SK-N-SH (cell line): Measurements from ENCODE around the gene ERGIC1. TPM values are rescaled to one million over a fixed set of nuclear protein-coding genes. Genes with fewer than 3 reads are reported as not detected.

ENCODE experiments used
- CTCF ChIA-PET: fragments of 300-600, 350-600 bp; formaldehyde crosslinking; extraction: SDS; loops from one replicate; lab custom pipeline; 2021; lab: Yijun Ruan, JAX
- POLR2A ChIA-PET: fragments of 350-600 bp; sonication (Branson Sonifier 250); formaldehyde crosslinking; extraction: SDS; loops from one replicate; lab custom pipeline; 2020; ENCODE audit warnings: antibody characterized with exemption, inconsistent platforms; lab: Yijun Ruan, JAX
- DNase-seq: peaks from one replicate; pipeline ENCODE4 v3.0.0; 2012
- H2AFZ ChIP-seq: fragments of 200-600 bp; sonication (generic); 2 replicates; pipeline ENCODE4 v1.8.1; 2016; ENCODE audit warnings: antibody characterized with exemption, mild to moderate bottlenecking, low read depth
- H3F3A ChIP-seq: fragments of 200-600 bp; sonication (generic); replicated peaks from 2 replicates; pipeline ENCODE3; 2016; ENCODE audit warnings: antibody characterized with exemption, mild to moderate bottlenecking; ENCODE audit not compliant: insufficient read depth
- H3K27ac ChIP-seq, 2 experiments: fragments of 200-500 bp in 1 of 2; fragments of 200-600 bp in 1 of 2; sonication (Bioruptor generic) in 1 of 2; sonication (generic), shearing (Covaris generic) in 1 of 2; 2 replicates each; pipeline versions ENCODE4 v1.5.1 to v1.6.1; 2014 to 2016; ENCODE audit warnings: low read depth in 2 of 2, inconsistent platforms in 1 of 2, low read length in 1 of 2, mild to moderate bottlenecking in 1 of 2, mixed read lengths in 1 of 2
- H3K27me3 ChIP-seq: fragments of 200-600 bp; sonication (generic), shearing (Covaris generic); 2 replicates; pipeline ENCODE4 v1.6.1; 2016; ENCODE audit warnings: mixed run types; ENCODE audit not compliant: insufficient read depth
- H3K36me3 ChIP-seq, 2 experiments: fragments of 200-500 bp in 1 of 2; fragments of 200-600 bp in 1 of 2; sonication (Bioruptor generic) in 1 of 2; sonication (generic) in 1 of 2; replicated peaks in 1 of 2; 2 replicates each; pipeline versions ENCODE3 to v1.5.1; 2014 to 2016; ENCODE audit warnings: low read length in 1 of 2, mild to moderate bottlenecking in 1 of 2; ENCODE audit not compliant: insufficient read depth in 2 of 2, control insufficient read depth in 1 of 2
- H3K4me1 ChIP-seq, 2 experiments: fragments of 200-500 bp in 1 of 2; fragments of 200-600 bp in 1 of 2; sonication (Bioruptor generic) in 1 of 2; sonication (generic), shearing (Covaris generic) in 1 of 2; 2 replicates each; pipeline versions ENCODE4 v1.5.1 to v1.6.1; 2014 to 2016; ENCODE audit warnings: low read depth in 1 of 2, low read length in 1 of 2, mixed run types in 1 of 2; ENCODE audit not compliant: insufficient read depth in 2 of 2, control insufficient read depth in 1 of 2
- H3K4me2 ChIP-seq: fragments of 200-600 bp; sonication (generic), shearing (Covaris generic); 2 replicates; pipeline ENCODE4 v1.6.1; 2017; ENCODE audit warnings: mixed run types
- H3K4me3 ChIP-seq, 2 experiments: fragments of 200-500 bp in 1 of 2; fragments of 200-600 bp in 1 of 2; sonication (Bioruptor generic) in 1 of 2; sonication (generic), shearing (Covaris generic) in 1 of 2; 2 replicates each; pipeline versions ENCODE4 v1.5.1 to v1.8.1; 2014 to 2016; ENCODE audit warnings: low read depth in 2 of 2, inconsistent platforms in 1 of 2, low read length in 1 of 2, mild to moderate bottlenecking in 1 of 2, mixed read lengths in 1 of 2, moderate library complexity in 1 of 2
- H3K79me2 ChIP-seq: fragments of 200-600 bp; sonication (generic); 2 replicates; pipeline ENCODE4 v1.8.1; 2017; ENCODE audit warnings: mild to moderate bottlenecking; ENCODE audit not compliant: insufficient read depth
- H3K9ac ChIP-seq: fragments of 200-600 bp; sonication (generic); 2 replicates; pipeline ENCODE4 v1.6.1; 2017; ENCODE audit warnings: mixed run types
- H3K9me2 ChIP-seq: fragments of 200-600 bp; sonication (generic); 2 replicates; pipeline ENCODE4 v1.6.1; 2017; ENCODE audit warnings: mixed run types
- H3K9me3 ChIP-seq: fragments of 200-600 bp; sonication (generic); 2 replicates; pipeline ENCODE4 v1.6.1; 2017; ENCODE audit warnings: mixed run types, mild to moderate bottlenecking, moderate library complexity
- H4K20me1 ChIP-seq: fragments of 200-600 bp; sonication (generic); 2 replicates; pipeline ENCODE4 v1.6.1; 2017; ENCODE audit warnings: mild to moderate bottlenecking, mixed run types; ENCODE audit not compliant: insufficient read depth
- CHD2 ChIP-seq: fragments of 150-350 bp; IDR thresholded peaks from 2 replicates; pipeline ENCODE4 v1.6.1; 2018; ENCODE audit warnings: low read length; ENCODE audit not compliant: partially characterized antibody
- EP300 ChIP-seq, 2 experiments: IDR thresholded peaks; 2 replicates each; pipeline versions ENCODE4 v1.4.0 to v1.6.1; 2012; ENCODE audit warnings: borderline replicate concordance in 1 of 2, low read depth in 1 of 2, low read length in 1 of 2
- EZH2phosphoT487 ChIP-seq: fragments of 200-600 bp; sonication (generic); IDR thresholded peaks from 2 replicates; pipeline ENCODE4 v1.6.1; 2017; ENCODE audit warnings: low read depth, mixed run types, mild to moderate bottlenecking, antibody characterized with exemption, moderate library complexity, borderline replicate concordance
- FOXJ3 ChIP-seq: sonication (generic); formaldehyde crosslinking; IDR thresholded peaks from 2 replicates; pipeline ENCODE4 v1.5.1; 2020; ENCODE audit warnings: mild to moderate bottlenecking, missing genetic modification reagents
- FOXM1 ChIP-seq: IDR thresholded peaks from 2 replicates; pipeline ENCODE4 v1.4.0; 2012; ENCODE audit warnings: low read depth, mild to moderate bottlenecking
- GABPA ChIP-seq: IDR thresholded peaks from 2 replicates; pipeline ENCODE4 v1.4.0; 2012; ENCODE audit warnings: low read depth, mild to moderate bottlenecking
- JUND ChIP-seq: IDR thresholded peaks from 2 replicates; pipeline ENCODE4 v1.4.0; 2012
- NFIC ChIP-seq: IDR thresholded peaks from 2 replicates; pipeline ENCODE4 v1.4.0; 2012; ENCODE audit warnings: borderline replicate concordance
- NRF1 ChIP-seq: IDR thresholded peaks from 2 replicates; pipeline ENCODE4 v1.6.1; 2012; ENCODE audit warnings: low read depth, mild to moderate bottlenecking, low read length
- POLR2AphosphoS5 ChIP-seq: IDR thresholded peaks from 2 replicates; pipeline ENCODE4 v1.6.1; 2012; ENCODE audit warnings: low read depth, low read length
- RCOR1 ChIP-seq: fragments of 150-350 bp; IDR thresholded peaks from 2 replicates; pipeline ENCODE4 v1.6.1; 2017; ENCODE audit warnings: antibody characterized with exemption, low read length
- RXRA ChIP-seq: IDR thresholded peaks from 2 replicates; pipeline ENCODE4 v1.4.0; 2012; ENCODE audit warnings: low read depth, mild to moderate bottlenecking, borderline replicate concordance
- SIN3A ChIP-seq: IDR thresholded peaks from 2 replicates; pipeline ENCODE4 v1.6.1; 2012; ENCODE audit warnings: low read depth, mild to moderate bottlenecking, low read length, moderate library complexity, borderline replicate concordance
- SMC3 ChIP-seq: IDR thresholded peaks from 2 replicates; pipeline ENCODE4 v1.6.1; 2012; ENCODE audit warnings: low read depth, low read length, improper control_type of control experiment
- TAF1 ChIP-seq: IDR thresholded peaks from 2 replicates; pipeline ENCODE4 v1.6.1; 2012; ENCODE audit warnings: low read depth, mild to moderate bottlenecking, low read length, moderate library complexity, borderline replicate concordance
- TCF12 ChIP-seq: IDR thresholded peaks from 2 replicates; pipeline ENCODE4 v1.4.0; 2012
- TEAD4 ChIP-seq: IDR thresholded peaks from 2 replicates; pipeline ENCODE4 v1.4.0; 2012; ENCODE audit warnings: mild to moderate bottlenecking, borderline replicate concordance; ENCODE audit not compliant: insufficient read depth
- YY1 ChIP-seq: IDR thresholded peaks from 2 replicates; pipeline ENCODE4 v1.4.0; 2012; ENCODE audit warnings: low read depth, mild to moderate bottlenecking
- WGBS: methylation state at CpG from one replicate; pipeline ENCODE4 v1.1.6; 2017; ENCODE audit warnings: low lambda C conversion rate; 5-methylcytosine and 5-hydroxymethylcytosine counted together
- polyA plus RNA-seq, 3 experiments: library from polyadenylated mRNA; depleted of rRNA; stranded (reverse); fragments of >200 nt; gene quantifications; 2 replicates each; pipeline ENCODE4 v1.2.3, GENCODE V29; 2012
- TF ChIP-seq, protein P1 (sequence below): IDR thresholded peaks from 2 replicates; pipeline ENCODE4 v1.4.0; 2012; ENCODE audit warnings: low read depth
- TF ChIP-seq, protein P2 (sequence below): fragments of 150-350 bp; IDR thresholded peaks from 2 replicates; pipeline ENCODE4 v1.6.1; 2017; ENCODE audit warnings: antibody characterized with exemption, low read length, low read depth, borderline replicate concordance
- TF ChIP-seq, protein P3 (sequence below): IDR thresholded peaks from 2 replicates; pipeline ENCODE4; 2012
- TF ChIP-seq, protein P4 (sequence below): fragments of 150-350 bp; IDR thresholded peaks from 2 replicates; pipeline ENCODE4 v1.6.1; 2016; ENCODE audit warnings: mild to moderate bottlenecking, low read depth, low read length
- TF ChIP-seq, protein P5 (sequence below): IDR thresholded peaks from 2 replicates; pipeline ENCODE4 v1.4.0; 2012; ENCODE audit warnings: low read depth, borderline replicate concordance
- TF ChIP-seq, protein P6 (sequence below): IDR thresholded peaks from 2 replicates; pipeline ENCODE4 v1.6.1; 2012; ENCODE audit warnings: mild to moderate bottlenecking, low read depth, low read length, moderate library complexity

Gene ERGIC1
- polyA plus RNA-seq, 1 of the 3 experiments (the other 2 are of a cell fraction) = 101 TPM

DNA sequence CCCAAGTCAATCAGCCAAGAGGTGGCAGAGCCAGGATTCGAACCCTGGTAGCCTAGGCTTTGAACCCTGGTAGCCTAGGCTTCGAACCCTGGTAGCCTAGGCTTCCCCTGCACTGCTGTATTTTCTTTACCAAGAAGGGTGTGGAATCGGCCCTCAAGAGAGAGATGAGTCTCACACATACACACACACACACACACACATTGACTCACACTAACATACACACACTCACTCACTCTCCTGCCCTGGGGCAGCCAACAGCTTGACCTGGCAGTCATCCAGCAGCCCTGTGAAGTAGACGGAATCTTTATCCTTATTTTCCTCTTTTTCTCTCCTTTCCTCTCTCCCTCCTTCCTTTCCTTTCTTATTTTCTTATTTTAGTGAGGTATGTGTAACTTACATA lies 69.7 kb downstream of the ERGIC1 start:
- H2AFZ ChIP-seq = no peak overlapping the region
- peaks cover 0 to 9% of the 10 kb centered on the region in 2 experiments for H3K36me3 ChIP-seq
- no peaks in the 10 kb centered on the region for H3K9me3 ChIP-seq
- no peaks in the 10 kb centered on the region for H3K9me2 ChIP-seq
- no peaks in the 10 kb centered on the region for H3K27me3 ChIP-seq
- ChIA-PET CTCF (interaction anchor here (0.8 to 4.4 kb wide), 3 partner anchors 187 to 197 kb away, joined by 3 to 23 read pairs (median 4); no protein-coding TSS in a partner anchor), POLR2A (no interaction called here)
- peak; percentile 39 for DNase-seq
- no peak overlapping the region for H3K4me3 ChIP-seq
- 39% methylated on average over 4 of the region's 4 CpGs for WGBS
- peaks cover 30% of the 10 kb centered on the region for H3F3A ChIP-seq
- H3K79me2 ChIP-seq = peaks cover 22% of the 10 kb centered on the region; the same call in 1 of the 2 replicates
- peak overlapping the region; percentile 49 for H3K9ac ChIP-seq
- peak overlapping the region; percentile 76 to 100; a peak in 3 of 4 replicates for H3K27ac ChIP-seq
- peaks cover 30 to 59% of the 10 kb centered on the region in 2 experiments for H3K4me1 ChIP-seq
- H3K4me2 ChIP-seq = peak overlapping the region; percentile 37
- no peaks in the 10 kb centered on the region for H4K20me1 ChIP-seq
- TF ChIP-seq SMC3 = no peak
- peak; percentile 73; the same call in 1 of the 2 replicates for TF ChIP-seq SIN3A
- TF ChIP-seq, protein P1, sequence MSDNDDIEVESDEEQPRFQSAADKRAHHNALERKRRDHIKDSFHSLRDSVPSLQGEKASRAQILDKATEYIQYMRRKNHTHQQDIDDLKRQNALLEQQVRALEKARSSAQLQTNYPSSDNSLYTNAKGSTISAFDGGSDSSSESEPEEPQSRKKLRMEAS = 0 out of 2 replicates have a peak, but pooled peaks have one; percentile 38
- TF ChIP-seq, protein P2, sequence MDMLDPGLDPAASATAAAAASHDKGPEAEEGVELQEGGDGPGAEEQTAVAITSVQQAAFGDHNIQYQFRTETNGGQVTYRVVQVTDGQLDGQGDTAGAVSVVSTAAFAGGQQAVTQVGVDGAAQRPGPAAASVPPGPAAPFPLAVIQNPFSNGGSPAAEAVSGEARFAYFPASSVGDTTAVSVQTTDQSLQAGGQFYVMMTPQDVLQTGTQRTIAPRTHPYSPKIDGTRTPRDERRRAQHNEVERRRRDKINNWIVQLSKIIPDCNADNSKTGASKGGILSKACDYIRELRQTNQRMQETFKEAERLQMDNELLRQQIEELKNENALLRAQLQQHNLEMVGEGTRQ = no peak
- TF ChIP-seq EZH2phosphoT487 = no peak
- TF ChIP-seq JUND = peak; percentile 45
- TF ChIP-seq, protein P3, sequence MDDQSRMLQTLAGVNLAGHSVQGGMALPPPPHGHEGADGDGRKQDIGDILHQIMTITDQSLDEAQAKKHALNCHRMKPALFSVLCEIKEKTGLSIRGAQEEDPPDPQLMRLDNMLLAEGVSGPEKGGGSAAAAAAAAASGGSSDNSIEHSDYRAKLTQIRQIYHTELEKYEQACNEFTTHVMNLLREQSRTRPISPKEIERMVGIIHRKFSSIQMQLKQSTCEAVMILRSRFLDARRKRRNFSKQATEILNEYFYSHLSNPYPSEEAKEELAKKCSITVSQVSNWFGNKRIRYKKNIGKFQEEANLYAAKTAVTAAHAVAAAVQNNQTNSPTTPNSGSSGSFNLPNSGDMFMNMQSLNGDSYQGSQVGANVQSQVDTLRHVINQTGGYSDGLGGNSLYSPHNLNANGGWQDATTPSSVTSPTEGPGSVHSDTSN = 0 out of 2 replicates have a peak, but pooled peaks have one; percentile 24
- TF ChIP-seq, protein P4, sequence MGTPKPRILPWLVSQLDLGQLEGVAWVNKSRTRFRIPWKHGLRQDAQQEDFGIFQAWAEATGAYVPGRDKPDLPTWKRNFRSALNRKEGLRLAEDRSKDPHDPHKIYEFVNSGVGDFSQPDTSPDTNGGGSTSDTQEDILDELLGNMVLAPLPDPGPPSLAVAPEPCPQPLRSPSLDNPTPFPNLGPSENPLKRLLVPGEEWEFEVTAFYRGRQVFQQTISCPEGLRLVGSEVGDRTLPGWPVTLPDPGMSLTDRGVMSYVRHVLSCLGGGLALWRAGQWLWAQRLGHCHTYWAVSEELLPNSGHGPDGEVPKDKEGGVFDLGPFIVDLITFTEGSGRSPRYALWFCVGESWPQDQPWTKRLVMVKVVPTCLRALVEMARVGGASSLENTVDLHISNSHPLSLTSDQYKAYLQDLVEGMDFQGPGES = no peak
- TF ChIP-seq YY1 = no peak
- TF ChIP-seq TEAD4 = no peak
- TF ChIP-seq FOXM1 = no peak
- TF ChIP-seq EP300 (IDR thresholded peaks at IDR 0.05; ENCODE audit: borderline replicate concordance in 1 of 2, low read depth in 1 of 2, low read length in 1 of 2) = 0 out of 4 replicates have a peak, but pooled peaks of 1 of the 2 experiments have one; percentile 21
- TF ChIP-seq TCF12 = peak; percentile 50; the same call in 1 of the 2 replicates
- TF ChIP-seq GABPA = no peak
- TF ChIP-seq, protein P5, sequence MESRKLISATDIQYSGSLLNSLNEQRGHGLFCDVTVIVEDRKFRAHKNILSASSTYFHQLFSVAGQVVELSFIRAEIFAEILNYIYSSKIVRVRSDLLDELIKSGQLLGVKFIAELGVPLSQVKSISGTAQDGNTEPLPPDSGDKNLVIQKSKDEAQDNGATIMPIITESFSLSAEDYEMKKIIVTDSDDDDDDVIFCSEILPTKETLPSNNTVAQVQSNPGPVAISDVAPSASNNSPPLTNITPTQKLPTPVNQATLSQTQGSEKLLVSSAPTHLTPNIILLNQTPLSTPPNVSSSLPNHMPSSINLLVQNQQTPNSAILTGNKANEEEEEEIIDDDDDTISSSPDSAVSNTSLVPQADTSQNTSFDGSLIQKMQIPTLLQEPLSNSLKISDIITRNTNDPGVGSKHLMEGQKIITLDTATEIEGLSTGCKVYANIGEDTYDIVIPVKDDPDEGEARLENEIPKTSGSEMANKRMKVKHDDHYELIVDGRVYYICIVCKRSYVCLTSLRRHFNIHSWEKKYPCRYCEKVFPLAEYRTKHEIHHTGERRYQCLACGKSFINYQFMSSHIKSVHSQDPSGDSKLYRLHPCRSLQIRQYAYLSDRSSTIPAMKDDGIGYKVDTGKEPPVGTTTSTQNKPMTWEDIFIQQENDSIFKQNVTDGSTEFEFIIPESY = no peak
- TF ChIP-seq POLR2AphosphoS5 = 0 out of 2 replicates have a peak, but pooled peaks have one; percentile 33
- peak; percentile 92 for TF ChIP-seq NFIC
- TF ChIP-seq NRF1 = no peak
- TF ChIP-seq RXRA = no peak
- TF ChIP-seq, protein P6, sequence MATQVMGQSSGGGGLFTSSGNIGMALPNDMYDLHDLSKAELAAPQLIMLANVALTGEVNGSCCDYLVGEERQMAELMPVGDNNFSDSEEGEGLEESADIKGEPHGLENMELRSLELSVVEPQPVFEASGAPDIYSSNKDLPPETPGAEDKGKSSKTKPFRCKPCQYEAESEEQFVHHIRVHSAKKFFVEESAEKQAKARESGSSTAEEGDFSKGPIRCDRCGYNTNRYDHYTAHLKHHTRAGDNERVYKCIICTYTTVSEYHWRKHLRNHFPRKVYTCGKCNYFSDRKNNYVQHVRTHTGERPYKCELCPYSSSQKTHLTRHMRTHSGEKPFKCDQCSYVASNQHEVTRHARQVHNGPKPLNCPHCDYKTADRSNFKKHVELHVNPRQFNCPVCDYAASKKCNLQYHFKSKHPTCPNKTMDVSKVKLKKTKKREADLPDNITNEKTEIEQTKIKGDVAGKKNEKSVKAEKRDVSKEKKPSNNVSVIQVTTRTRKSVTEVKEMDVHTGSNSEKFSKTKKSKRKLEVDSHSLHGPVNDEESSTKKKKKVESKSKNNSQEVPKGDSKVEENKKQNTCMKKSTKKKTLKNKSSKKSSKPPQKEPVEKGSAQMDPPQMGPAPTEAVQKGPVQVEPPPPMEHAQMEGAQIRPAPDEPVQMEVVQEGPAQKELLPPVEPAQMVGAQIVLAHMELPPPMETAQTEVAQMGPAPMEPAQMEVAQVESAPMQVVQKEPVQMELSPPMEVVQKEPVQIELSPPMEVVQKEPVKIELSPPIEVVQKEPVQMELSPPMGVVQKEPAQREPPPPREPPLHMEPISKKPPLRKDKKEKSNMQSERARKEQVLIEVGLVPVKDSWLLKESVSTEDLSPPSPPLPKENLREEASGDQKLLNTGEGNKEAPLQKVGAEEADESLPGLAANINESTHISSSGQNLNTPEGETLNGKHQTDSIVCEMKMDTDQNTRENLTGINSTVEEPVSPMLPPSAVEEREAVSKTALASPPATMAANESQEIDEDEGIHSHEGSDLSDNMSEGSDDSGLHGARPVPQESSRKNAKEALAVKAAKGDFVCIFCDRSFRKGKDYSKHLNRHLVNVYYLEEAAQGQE = peak; percentile 30; the same call in 1 of the 2 replicates
- TF ChIP-seq CHD2 = no peak
- no peak for TF ChIP-seq FOXJ3 (CRISPR knock-in tag)
- no peak for TF ChIP-seq RCOR1
- no peak for TF ChIP-seq TAF1
